HepG2 (cell line): ENCODE measurements around the gene TMEM11. TPM values are rescaled to one million over a fixed set of nuclear protein-coding genes. Genes with fewer than 3 reads are reported as not detected.
A peak's percentile ranks its signal among the peaks of the same experiment; 100 is the strongest.

ENCODE experiments used
- BCL3 ChIP-seq: sonication (generic); formaldehyde crosslinking; IDR thresholded peaks from 2 replicates; pipeline ENCODE4 v1.5.1; 2020; ENCODE audit warnings: mild to moderate bottlenecking, missing genetic modification reagents, moderate library complexity
- DMAP1 ChIP-seq: IDR thresholded peaks from 2 replicates; pipeline ENCODE4 v1.6.1; 2016
- EED ChIP-seq: sonication (generic); formaldehyde crosslinking; IDR thresholded peaks from 2 replicates; pipeline ENCODE4 v1.5.0; 2020; ENCODE audit warnings: mild to moderate bottlenecking, missing genetic modification reagents
- GABPA ChIP-seq, 2 experiments: IDR thresholded peaks; 2 replicates each; pipeline ENCODE4 v1.6.1; 2011 to 2016; ENCODE audit warnings: low read depth in 2 of 2, low read length in 1 of 2, missing biosample characterization in 1 of 2, missing genetic modification characterization in 1 of 2
- HDAC2 ChIP-seq: sonication (generic); formaldehyde crosslinking; IDR thresholded peaks from 2 replicates; pipeline ENCODE4 v1.4.0; 2020; ENCODE audit warnings: missing genetic modification reagents
- HES4 ChIP-seq: sonication (generic); formaldehyde crosslinking; IDR thresholded peaks from 2 replicates; pipeline ENCODE4 v1.9.0; 2021; ENCODE audit warnings: mild to moderate bottlenecking, missing genetic modification reagents, borderline replicate concordance
- IRF2 ChIP-seq: IDR thresholded peaks from 2 replicates; pipeline ENCODE4 v1.6.1; 2018; ENCODE audit warnings: missing genetic modification reagents, missing compliant biosample characterization
- RFXANK ChIP-seq: IDR thresholded peaks from 2 replicates; pipeline ENCODE4 v1.6.1; 2016
- SIN3B ChIP-seq: fragments of 150-350 bp; IDR thresholded peaks from 2 replicates; pipeline ENCODE4 v1.6.1; 2014; ENCODE audit warnings: low read length
- SIX4 ChIP-seq: sonication (generic); formaldehyde crosslinking; IDR thresholded peaks from 2 replicates; pipeline ENCODE4 v1.4.0; 2020; ENCODE audit warnings: missing genetic modification reagents
- SNRNP70 ChIP-seq: fragments of 200-400 bp; formaldehyde crosslinking; IDR thresholded peaks from 2 replicates; pipeline ENCODE4 v1.6.1; 2017; ENCODE audit warnings: mild to moderate bottlenecking, low read depth, low read length, moderate library complexity
- STAG1 ChIP-seq: sonication (generic); formaldehyde crosslinking; IDR thresholded peaks from 2 replicates; pipeline ENCODE4 v1.4.0; 2020; ENCODE audit warnings: missing genetic modification reagents
- TFE3 ChIP-seq: IDR thresholded peaks from 2 replicates; pipeline ENCODE4 v1.6.1; 2016
- XRCC5 ChIP-seq: fragments of 200-400 bp; formaldehyde crosslinking; optimal IDR thresholded peaks from 2 replicates; pipeline ENCODE3; 2017; ENCODE audit warnings: mild to moderate bottlenecking, low read length
- YY1 ChIP-seq: IDR thresholded peaks from 2 replicates; pipeline ENCODE4 v1.6.1; 2011; ENCODE audit warnings: low read length, low read depth, moderate library complexity, mild to moderate bottlenecking; ENCODE audit not compliant: insufficient read depth, insufficient replicate concordance
- ZFP36L1 ChIP-seq: sonication (generic); formaldehyde crosslinking; IDR thresholded peaks from 2 replicates; pipeline ENCODE4 v1.8.0; 2022; ENCODE audit warnings: mild to moderate bottlenecking, missing genetic modification reagents, moderate library complexity
- ZIK1 ChIP-seq: sonication (generic); formaldehyde crosslinking; IDR thresholded peaks from 2 replicates; pipeline ENCODE4 v1.5.0; 2020; ENCODE audit warnings: mild to moderate bottlenecking, low read depth, missing genetic modification reagents, borderline replicate concordance
- ZNF20 ChIP-seq: sonication (generic); formaldehyde crosslinking; IDR thresholded peaks from 2 replicates; pipeline ENCODE4 v1.4.0; 2020; ENCODE audit warnings: mild to moderate bottlenecking, moderate library complexity, missing genetic modification reagents
- ZNF329 ChIP-seq: sonication (generic); formaldehyde crosslinking; IDR thresholded peaks from 2 replicates; pipeline ENCODE4 v1.9.0; 2021; ENCODE audit warnings: low read depth, mild to moderate bottlenecking, missing genetic modification reagents
- ZNF34 ChIP-seq: sonication (generic); formaldehyde crosslinking; IDR thresholded peaks from 2 replicates; pipeline ENCODE4 v1.4.0; 2020; ENCODE audit warnings: mild to moderate bottlenecking, missing genetic modification reagents, borderline replicate concordance
- ZNF557 ChIP-seq: sonication (generic); formaldehyde crosslinking; IDR thresholded peaks from 2 replicates; pipeline ENCODE4 v1.4.0; 2020; ENCODE audit warnings: missing genetic modification reagents
- ZNF609 ChIP-seq: sonication (generic); formaldehyde crosslinking; IDR thresholded peaks from 2 replicates; pipeline ENCODE4 v1.4.0; 2020; ENCODE audit warnings: mild to moderate bottlenecking, missing genetic modification reagents, borderline replicate concordance
- ZNF615 ChIP-seq: sonication (generic); formaldehyde crosslinking; IDR thresholded peaks from 2 replicates; pipeline ENCODE4 v1.5.0; 2020; ENCODE audit warnings: mild to moderate bottlenecking, missing genetic modification reagents, borderline replicate concordance
- polyA plus RNA-seq, 8 experiments: library from polyadenylated mRNA; depleted of rRNA in 3 of 8; stranded (reverse) in 7 of 8; unstranded in 1 of 8; fragments of >200 nt; fragmentation: Illumina TruSeq in 4 of 8; extraction: Trizol in 4 of 8; gene quantifications; 2 replicates each; pipeline versions ENCODE4 v1.2.1 to v1.2.3, GENCODE V29; 2011 to 2016; ENCODE audit warnings: low read depth in 4 of 8, missing spikeins in 1 of 8, mixed read lengths in 1 of 8; ENCODE audit not compliant: insufficient read depth in 1 of 8
- total RNA-seq, 5 experiments: library from RNA; depleted of rRNA; stranded (reverse); fragments of >200 nt; fragmentation: Illumina TruSeq; extraction: Trizol; gene quantifications; 2 replicates each; pipeline ENCODE4 v1.2.3, GENCODE V29; 2016; ENCODE audit warnings: low read depth in 1 of 5

TMEM11 gene
- total and polyA plus RNA-seq, 2 of the 13 experiments (the other 11 are each of a cell fraction or from before 2014, with no cell fraction given): 18.7 to 35.0 TPM

GRCh38 chr17:21214015-21214776 is at the start of gene TMEM11 (continued):
- 0 out of 2 replicates have a peak, but pooled peaks have one; percentile 4 for TF ChIP-seq ZNF615
- peak; percentile 77 for TF ChIP-seq DMAP1 (CRISPR knock-in tag)
- no peak for TF ChIP-seq ZNF557
- 0 out of 2 replicates have a peak, but pooled peaks have one; percentile 64 for TF ChIP-seq ZNF34
- TF ChIP-seq ZNF20 (CRISPR knock-in tag): no peak
- peak; percentile 2; the same call in 1 of the 2 replicates for TF ChIP-seq ZNF609 (CRISPR knock-in tag)
- no peak for TF ChIP-seq STAG1 (CRISPR knock-in tag)
- TF ChIP-seq RFXANK: 0 out of 2 replicates have a peak, but pooled peaks have one; percentile 22
- TF ChIP-seq ZIK1 (CRISPR knock-in tag): peak; percentile 71; the same call in 1 of the 2 replicates
- TF ChIP-seq GABPA (IDR thresholded peaks at IDR 0.05; ENCODE audit: low read depth, low read length): peak; percentile 75
- peak; percentile 79 for TF ChIP-seq GABPA (CRISPR knock-in tag; IDR thresholded peaks at IDR 0.05; ENCODE audit: low read depth)
- 0 out of 2 replicates have a peak, but pooled peaks have one; percentile 19 for TF ChIP-seq ZNF329 (CRISPR knock-in tag)
- no peak for TF ChIP-seq SIX4 (CRISPR knock-in tag)
- no peak for TF ChIP-seq BCL3 (CRISPR knock-in tag)
- no peak for TF ChIP-seq EED (CRISPR knock-in tag)
- 0 out of 2 replicates have a peak, but pooled peaks have one; percentile 59 for TF ChIP-seq ZFP36L1 (CRISPR knock-in tag)
- peak; percentile 63; the same call in 1 of the 2 replicates for TF ChIP-seq HES4
- TF ChIP-seq XRCC5: peak; percentile 67
- peak; percentile 17; the same call in 1 of the 2 replicates for TF ChIP-seq TFE3 (CRISPR knock-in tag)
- TF ChIP-seq SIN3B: 0 out of 2 replicates have a peak, but pooled peaks have one; percentile 65
- TF ChIP-seq YY1: peak; percentile 98
- 0 out of 2 replicates have a peak, but pooled peaks have one; percentile 26 for TF ChIP-seq IRF2 (CRISPR knock-in tag)
- no peak for TF ChIP-seq SNRNP70
- peak; percentile 10; the same call in 1 of the 2 replicates for TF ChIP-seq HDAC2 (CRISPR knock-in tag)
